D721Med (cell line): ENCODE data around the gene HDAC7.

Experiments
- DNase-seq: peaks from one replicate; pipeline ENCODE4 v3.0.0; 2011; ENCODE audit warnings: low spot score; ENCODE audit not compliant: insufficient read length
- FAIRE-seq: peaks from 2 replicates; lab custom pipeline; 2011; peaks lifted over from hg19 to GRCh38; lab: Jason Lieb, UNC
- CTCF ChIP-seq: IDR thresholded peaks from 2 replicates; pipeline ENCODE4 v1.5.1; 2012; ENCODE audit warnings: mild to moderate bottlenecking, control low read depth; ENCODE audit not compliant: insufficient read depth; ENCODE audit errors: missing control alignments

Gene HDAC7

GRCh38 chr12:47758584-47758833 is 61.2 kb downstream of the HDAC7 start:
- FAIRE-seq (no peak), DNase-seq (no peak)
- no peak for TF ChIP-seq CTCF

GRCh38 chr12:47757840-47758583 is 61.7 kb downstream of the HDAC7 start:
- no peak for DNase-seq
- no peak for FAIRE-seq
- TF ChIP-seq CTCF, result no peak

GRCh38 chr12:47757364-47757839 is 62.3 kb downstream of the HDAC7 start:
- TF ChIP-seq CTCF, result no peak
- DNase-seq, result no peak
- FAIRE-seq, result no peak

- DNase-seq (no peak), FAIRE-seq (no peak)
- no peak for TF ChIP-seq CTCF
These were observed 63.8 kb downstream of the HDAC7 start for GRCh38 chr12:47755655-47756562.

- no peak for FAIRE-seq
- TF ChIP-seq CTCF, result no peak
- no peak for DNase-seq
These were observed 64.8 kb downstream of the HDAC7 start for GRCh38 chr12:47754881-47755280.

- FAIRE-seq, result no peak
- DNase-seq, result no peak
- no peak for TF ChIP-seq CTCF
These were observed 65.6 kb downstream of the HDAC7 start for GRCh38 chr12:47754126-47754525.
